ENCODE data around the gene UBE3B.

DNA sequence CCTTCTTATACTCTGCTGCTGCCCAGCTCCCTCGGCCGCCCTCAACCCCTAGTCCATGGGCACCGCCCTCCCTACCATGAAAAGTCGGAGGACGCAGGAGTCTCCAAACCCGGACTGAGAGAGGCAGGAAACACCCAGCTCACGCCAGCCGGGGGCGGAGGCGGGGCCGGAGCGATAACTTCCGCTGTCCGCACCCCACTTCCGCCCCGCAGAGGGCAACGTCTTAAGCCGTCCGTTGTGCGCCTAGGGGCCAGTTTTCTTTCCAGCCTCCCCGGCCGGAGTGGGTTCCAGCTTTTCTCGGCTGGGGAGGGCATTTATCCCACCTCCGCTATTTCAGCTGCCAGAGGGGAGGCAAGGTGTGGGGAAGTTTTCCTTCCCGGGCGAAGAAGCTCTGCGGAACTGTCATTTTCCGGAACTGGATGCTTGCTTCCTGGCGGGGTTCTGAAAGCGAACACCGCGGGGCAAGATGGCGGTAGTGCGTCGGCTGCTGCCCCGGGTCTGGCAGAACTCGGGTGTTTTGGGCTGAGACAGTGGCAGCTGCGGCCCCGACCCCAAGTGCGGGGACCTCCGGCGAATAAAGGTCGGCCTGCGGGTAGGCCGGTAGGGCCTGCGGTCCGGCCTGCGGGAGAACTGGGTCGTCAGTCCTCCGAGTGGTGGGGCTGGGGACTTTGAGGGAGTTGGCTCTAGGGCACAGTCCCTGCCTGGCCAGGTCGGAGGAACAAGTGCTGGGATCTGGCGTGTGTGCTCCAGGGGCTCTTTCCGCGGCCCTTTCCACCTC, at the start of gene UBE3B, which contains the start of gene KCTD10:
- TF ChIP-seq EZH2 (IDR thresholded peaks at IDR 0.05; ENCODE audit: low read length, missing control alignments) = no peak
- TF ChIP-seq, protein P1, sequence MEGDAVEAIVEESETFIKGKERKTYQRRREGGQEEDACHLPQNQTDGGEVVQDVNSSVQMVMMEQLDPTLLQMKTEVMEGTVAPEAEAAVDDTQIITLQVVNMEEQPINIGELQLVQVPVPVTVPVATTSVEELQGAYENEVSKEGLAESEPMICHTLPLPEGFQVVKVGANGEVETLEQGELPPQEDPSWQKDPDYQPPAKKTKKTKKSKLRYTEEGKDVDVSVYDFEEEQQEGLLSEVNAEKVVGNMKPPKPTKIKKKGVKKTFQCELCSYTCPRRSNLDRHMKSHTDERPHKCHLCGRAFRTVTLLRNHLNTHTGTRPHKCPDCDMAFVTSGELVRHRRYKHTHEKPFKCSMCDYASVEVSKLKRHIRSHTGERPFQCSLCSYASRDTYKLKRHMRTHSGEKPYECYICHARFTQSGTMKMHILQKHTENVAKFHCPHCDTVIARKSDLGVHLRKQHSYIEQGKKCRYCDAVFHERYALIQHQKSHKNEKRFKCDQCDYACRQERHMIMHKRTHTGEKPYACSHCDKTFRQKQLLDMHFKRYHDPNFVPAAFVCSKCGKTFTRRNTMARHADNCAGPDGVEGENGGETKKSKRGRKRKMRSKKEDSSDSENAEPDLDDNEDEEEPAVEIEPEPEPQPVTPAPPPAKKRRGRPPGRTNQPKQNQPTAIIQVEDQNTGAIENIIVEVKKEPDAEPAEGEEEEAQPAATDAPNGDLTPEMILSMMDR (conservative IDR thresholded peaks at IDR 0.05 in 1 of 2, IDR thresholded peaks at IDR 0.05 in 1 of 2; ENCODE audit: low read depth in 1 of 2, low read length in 2 of 2) = no peak

Data from fibroblast of lung (primary cell).